ENCODE data around the gene GKAP1. TPM values are rescaled to one million over a fixed set of nuclear protein-coding genes. Genes with fewer than 3 reads are reported as not detected.

The GKAP1 gene
- polyA plus RNA-seq, 1 of the 3 experiments (the other 2 are of a cell fraction), result 1.7 TPM

DNA sequence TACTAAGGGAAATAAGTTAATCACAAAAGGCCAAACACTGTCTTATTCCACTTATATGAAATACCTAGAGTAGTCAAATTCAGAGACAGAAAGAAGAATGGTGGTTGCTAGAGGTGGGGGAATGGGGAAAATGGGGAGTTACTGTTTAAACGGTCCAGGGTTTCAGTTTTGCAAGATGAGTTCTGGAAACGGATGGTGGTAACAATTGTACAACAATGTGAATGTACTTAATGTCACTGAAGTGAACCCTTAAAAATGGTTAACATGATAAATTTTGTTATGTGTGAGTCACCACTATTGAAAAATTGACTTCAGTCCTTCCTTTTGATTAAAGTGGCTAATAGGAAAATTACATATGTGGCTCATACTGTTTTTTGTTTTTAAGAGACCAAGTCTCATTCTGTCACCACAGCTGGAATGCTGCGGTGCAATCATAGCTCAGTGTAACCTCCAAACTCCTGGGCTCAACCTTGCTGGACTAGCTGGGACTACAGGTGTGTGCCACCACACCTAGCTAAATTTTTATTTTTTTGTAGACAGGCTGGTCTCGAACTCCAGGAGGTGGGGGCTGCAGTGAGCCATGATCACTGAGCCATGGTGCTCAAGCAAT lies 118.5 kb downstream of the GKAP1 start:
- ChIA-PET POLR2A (interaction anchor here (1.2 kb wide), 1 partner anchor 8 kb away, joined by 5 read pairs; the partner anchor contains the start of gene UBQLN1), CTCF (interaction anchor here (1.0 to 1.1 kb wide), 2 partner anchors 8 to 365 kb away, joined by 3 read pairs; no protein-coding TSS in a partner anchor)
- Histone ChIP-seq H3K27me3 (ENCODE audit: insufficient read depth) (no peaks in the 10 kb centered on the region), H3K4me1 (ENCODE audit: control insufficient read depth in 1 of 2, insufficient read depth in 2 of 2, low read depth in 1 of 2, low read length in 1 of 2) (peaks cover 0 to 7% of the 10 kb centered on the region in 2 experiments; a peak in 2 of 4 replicates), H3K79me2 (ENCODE audit: insufficient read depth) (peaks cover 100% of the 10 kb centered on the region), H3K36me3 (replicated peaks in 1 of 2; ENCODE audit: control insufficient read depth in 1 of 2, insufficient read depth in 2 of 2, low read length in 1 of 2) (peaks cover 2 to 17% of the 10 kb centered on the region in 2 experiments), H3K27ac (ENCODE audit: low read depth in 2 of 2, low read length in 1 of 2) (0 out of 4 replicates have a peak overlapping the region, but pooled peaks of 1 of the 2 experiments have one; percentile 1), H2AFZ (ENCODE audit: low read depth) (no peak overlapping the region), H3K9me3 (no peaks in the 10 kb centered on the region), H3K4me3 (ENCODE audit: low read depth in 2 of 2, low read length in 1 of 2) (no peak overlapping the region), H3K9me2 (no peaks in the 10 kb centered on the region), H4K20me1 (ENCODE audit: insufficient read depth) (peaks cover 99% of the 10 kb centered on the region), H3K4me2 (no peak overlapping the region), H3K9ac (no peak overlapping the region), H3F3A (replicated peaks; ENCODE audit: insufficient read depth) (peaks cover 3% of the 10 kb centered on the region)
- WGBS (ENCODE audit: low lambda C conversion rate), result 82% methylated on average over 4 of the region's 4 CpGs
- DNase-seq, result no peak
- no peak for TF ChIP-seq FOXJ3 (CRISPR knock-in tag; IDR thresholded peaks at IDR 0.05)
- no peak for TF ChIP-seq SMC3 (IDR thresholded peaks at IDR 0.05; ENCODE audit: low read depth, low read length)
- TF ChIP-seq, protein P1, sequence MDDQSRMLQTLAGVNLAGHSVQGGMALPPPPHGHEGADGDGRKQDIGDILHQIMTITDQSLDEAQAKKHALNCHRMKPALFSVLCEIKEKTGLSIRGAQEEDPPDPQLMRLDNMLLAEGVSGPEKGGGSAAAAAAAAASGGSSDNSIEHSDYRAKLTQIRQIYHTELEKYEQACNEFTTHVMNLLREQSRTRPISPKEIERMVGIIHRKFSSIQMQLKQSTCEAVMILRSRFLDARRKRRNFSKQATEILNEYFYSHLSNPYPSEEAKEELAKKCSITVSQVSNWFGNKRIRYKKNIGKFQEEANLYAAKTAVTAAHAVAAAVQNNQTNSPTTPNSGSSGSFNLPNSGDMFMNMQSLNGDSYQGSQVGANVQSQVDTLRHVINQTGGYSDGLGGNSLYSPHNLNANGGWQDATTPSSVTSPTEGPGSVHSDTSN (IDR thresholded peaks at IDR 0.05), result no peak
- no peak for TF ChIP-seq NFIC (IDR thresholded peaks at IDR 0.05; ENCODE audit: borderline replicate concordance)
- TF ChIP-seq TEAD4 (IDR thresholded peaks at IDR 0.05; ENCODE audit: borderline replicate concordance, insufficient read depth), result no peak
- TF ChIP-seq, protein P2, sequence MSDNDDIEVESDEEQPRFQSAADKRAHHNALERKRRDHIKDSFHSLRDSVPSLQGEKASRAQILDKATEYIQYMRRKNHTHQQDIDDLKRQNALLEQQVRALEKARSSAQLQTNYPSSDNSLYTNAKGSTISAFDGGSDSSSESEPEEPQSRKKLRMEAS (IDR thresholded peaks at IDR 0.05; ENCODE audit: low read depth), result no peak
- TF ChIP-seq RFX5 (IDR thresholded peaks at IDR 0.05; ENCODE audit: low read length), result no peak
- no peak for TF ChIP-seq CHD2 (IDR thresholded peaks at IDR 0.05; ENCODE audit: low read length, partially characterized antibody)
- TF ChIP-seq JUND (IDR thresholded peaks at IDR 0.05), result no peak

DNA sequence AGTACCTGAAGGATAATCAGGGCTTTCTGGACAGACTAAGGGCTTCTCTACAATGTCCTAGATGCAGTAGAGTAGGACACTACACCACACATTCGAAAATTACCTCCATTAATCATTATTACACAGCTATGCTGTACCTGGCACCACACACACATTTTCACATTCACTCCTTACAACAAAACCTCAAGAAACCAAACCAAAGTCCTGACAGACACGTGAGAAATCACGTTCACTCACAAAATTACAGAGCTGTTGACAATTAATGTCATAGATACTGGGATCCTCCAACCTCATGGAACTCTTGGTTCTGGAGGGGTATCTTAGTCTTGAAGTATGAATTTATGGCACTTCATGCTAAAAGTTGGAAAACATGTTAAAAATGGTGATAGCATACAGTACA lies 126.1 kb downstream of the GKAP1 start:
- POLR2A ChIA-PET, result no interaction called here
- no peak for DNase-seq
- H3K27me3 ChIP-seq (ENCODE audit: insufficient read depth), result no peaks in the 10 kb centered on the region
- no peak overlapping the region for H3K27ac ChIP-seq (ENCODE audit: low read depth in 2 of 2, low read length in 1 of 2)
- H2AFZ ChIP-seq (ENCODE audit: low read depth), result no peak overlapping the region
- WGBS (ENCODE audit: low lambda C conversion rate), result 98% methylated on average over 3 of the region's 3 CpGs
- CTCF ChIA-PET, result interaction anchor here (1.0 to 1.4 kb wide), 2 partner anchors 10 to 386 kb away, joined by 3 to 4 read pairs; no protein-coding TSS in a partner anchor
- peaks cover 100% of the 10 kb centered on the region for H3K79me2 ChIP-seq (ENCODE audit: insufficient read depth)
- H3K4me1 ChIP-seq (ENCODE audit: control insufficient read depth in 1 of 2, insufficient read depth in 2 of 2, low read depth in 1 of 2, low read length in 1 of 2), result no peaks in the 10 kb centered on the region; a peak in 1 of 4 replicates
- no peak overlapping the region for H3K4me3 ChIP-seq (ENCODE audit: low read depth in 2 of 2, low read length in 1 of 2)
- H3K9ac ChIP-seq, result no peak overlapping the region
- H3F3A ChIP-seq (replicated peaks; ENCODE audit: insufficient read depth), result no peaks in the 10 kb centered on the region
- no peak overlapping the region for H3K4me2 ChIP-seq
- no peaks in the 10 kb centered on the region for H3K9me3 ChIP-seq
- peaks cover 99% of the 10 kb centered on the region for H4K20me1 ChIP-seq (ENCODE audit: insufficient read depth)
- H3K9me2 ChIP-seq, result no peaks in the 10 kb centered on the region
- peaks cover 0 to 10% of the 10 kb centered on the region in 2 experiments for H3K36me3 ChIP-seq (replicated peaks in 1 of 2; ENCODE audit: control insufficient read depth in 1 of 2, insufficient read depth in 2 of 2, low read length in 1 of 2)
- TF ChIP-seq YY1 (IDR thresholded peaks at IDR 0.05; ENCODE audit: low read depth), result no peak
- no peak for TF ChIP-seq JUND (IDR thresholded peaks at IDR 0.05)
- no peak for TF ChIP-seq MXI1 (IDR thresholded peaks at IDR 0.05; ENCODE audit: low read depth, low read length)
- no peak for TF ChIP-seq EZH2phosphoT487 (IDR thresholded peaks at IDR 0.05; ENCODE audit: borderline replicate concordance, low read depth)
- no peak for TF ChIP-seq FOSL2 (IDR thresholded peaks at IDR 0.05; ENCODE audit: borderline replicate concordance, low read depth)
- no peak for TF ChIP-seq SIN3A (IDR thresholded peaks at IDR 0.05; ENCODE audit: borderline replicate concordance, low read depth, low read length)
- TF ChIP-seq RCOR1 (IDR thresholded peaks at IDR 0.05; ENCODE audit: low read length), result no peak
- TF ChIP-seq, protein P3, sequence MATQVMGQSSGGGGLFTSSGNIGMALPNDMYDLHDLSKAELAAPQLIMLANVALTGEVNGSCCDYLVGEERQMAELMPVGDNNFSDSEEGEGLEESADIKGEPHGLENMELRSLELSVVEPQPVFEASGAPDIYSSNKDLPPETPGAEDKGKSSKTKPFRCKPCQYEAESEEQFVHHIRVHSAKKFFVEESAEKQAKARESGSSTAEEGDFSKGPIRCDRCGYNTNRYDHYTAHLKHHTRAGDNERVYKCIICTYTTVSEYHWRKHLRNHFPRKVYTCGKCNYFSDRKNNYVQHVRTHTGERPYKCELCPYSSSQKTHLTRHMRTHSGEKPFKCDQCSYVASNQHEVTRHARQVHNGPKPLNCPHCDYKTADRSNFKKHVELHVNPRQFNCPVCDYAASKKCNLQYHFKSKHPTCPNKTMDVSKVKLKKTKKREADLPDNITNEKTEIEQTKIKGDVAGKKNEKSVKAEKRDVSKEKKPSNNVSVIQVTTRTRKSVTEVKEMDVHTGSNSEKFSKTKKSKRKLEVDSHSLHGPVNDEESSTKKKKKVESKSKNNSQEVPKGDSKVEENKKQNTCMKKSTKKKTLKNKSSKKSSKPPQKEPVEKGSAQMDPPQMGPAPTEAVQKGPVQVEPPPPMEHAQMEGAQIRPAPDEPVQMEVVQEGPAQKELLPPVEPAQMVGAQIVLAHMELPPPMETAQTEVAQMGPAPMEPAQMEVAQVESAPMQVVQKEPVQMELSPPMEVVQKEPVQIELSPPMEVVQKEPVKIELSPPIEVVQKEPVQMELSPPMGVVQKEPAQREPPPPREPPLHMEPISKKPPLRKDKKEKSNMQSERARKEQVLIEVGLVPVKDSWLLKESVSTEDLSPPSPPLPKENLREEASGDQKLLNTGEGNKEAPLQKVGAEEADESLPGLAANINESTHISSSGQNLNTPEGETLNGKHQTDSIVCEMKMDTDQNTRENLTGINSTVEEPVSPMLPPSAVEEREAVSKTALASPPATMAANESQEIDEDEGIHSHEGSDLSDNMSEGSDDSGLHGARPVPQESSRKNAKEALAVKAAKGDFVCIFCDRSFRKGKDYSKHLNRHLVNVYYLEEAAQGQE (IDR thresholded peaks at IDR 0.05; ENCODE audit: low read depth, low read length), result no peak
- TF ChIP-seq, protein P4, sequence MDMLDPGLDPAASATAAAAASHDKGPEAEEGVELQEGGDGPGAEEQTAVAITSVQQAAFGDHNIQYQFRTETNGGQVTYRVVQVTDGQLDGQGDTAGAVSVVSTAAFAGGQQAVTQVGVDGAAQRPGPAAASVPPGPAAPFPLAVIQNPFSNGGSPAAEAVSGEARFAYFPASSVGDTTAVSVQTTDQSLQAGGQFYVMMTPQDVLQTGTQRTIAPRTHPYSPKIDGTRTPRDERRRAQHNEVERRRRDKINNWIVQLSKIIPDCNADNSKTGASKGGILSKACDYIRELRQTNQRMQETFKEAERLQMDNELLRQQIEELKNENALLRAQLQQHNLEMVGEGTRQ (IDR thresholded peaks at IDR 0.05; ENCODE audit: borderline replicate concordance, low read depth, low read length), result no peak
- TF ChIP-seq, protein P2 (IDR thresholded peaks at IDR 0.05; ENCODE audit: low read depth), result no peak
- TF ChIP-seq ELF1 (IDR thresholded peaks at IDR 0.05), result no peak
- TF ChIP-seq EP300 (IDR thresholded peaks at IDR 0.05; ENCODE audit: borderline replicate concordance in 1 of 2, low read depth in 1 of 2, low read length in 1 of 2), result no peak
- no peak for TF ChIP-seq RAD21 (IDR thresholded peaks at IDR 0.05; ENCODE audit: low read length)
- TF ChIP-seq POLR2AphosphoS5 (IDR thresholded peaks at IDR 0.05; ENCODE audit: low read depth, low read length), result no peak
- TF ChIP-seq TAF1 (IDR thresholded peaks at IDR 0.05; ENCODE audit: borderline replicate concordance, low read depth, low read length), result no peak

Measured in SK-N-SH (cell line).